H1 (cell line): Measurements from ENCODE around the gene MEX3D. TPM values are rescaled to one million over a fixed set of nuclear protein-coding genes. Genes with fewer than 3 reads are reported as not detected.
"Not testable (repeated sequence)": the region's sequence is repeated elsewhere in the genome, so short reads cannot be mapped to it uniquely, and the experiment has no call there.

Experiments used
- CTCF ChIA-PET: fragments of 300-600 bp; sonication (Branson Sonifier 250); formaldehyde crosslinking; loops from one replicate; lab custom pipeline; 2021; ENCODE audit not compliant: partially characterized antibody; lab: Charles Lee
- POLR2A ChIA-PET: fragments of 300-600 bp; sonication (Branson Sonifier 250); formaldehyde crosslinking; loops from one replicate; lab custom pipeline; 2021; ENCODE audit warnings: inconsistent platforms; ENCODE audit not compliant: partially characterized antibody; lab: Charles Lee
- DNase-seq, 2 experiments: peaks; one replicate each; pipeline versions ENCODE4 v3.0.0 to v3.0.0-alpha.2; 2010 to 2022; ENCODE audit warnings: low spot score in 2 of 2, low read depth in 1 of 2, mixed read lengths in 1 of 2
- FAIRE-seq: peaks from 2 replicates; lab custom pipeline; 2011; peaks lifted over from hg19 to GRCh38; lab: Jason Lieb, UNC
- H2AFZ ChIP-seq: 2 replicates; pipeline ENCODE4 v1.8.1; 2012; ENCODE audit warnings: low read length, inconsistent platforms
- H2AK5ac ChIP-seq: 2 replicates; pipeline ENCODE4 v1.6.1; 2013; ENCODE audit warnings: low read depth, low read length
- H2BK120ac ChIP-seq: replicated peaks from 2 replicates; pipeline ENCODE3; 2013; ENCODE audit warnings: low read depth, low read length, inconsistent platforms
- H2BK12ac ChIP-seq: 2 replicates; pipeline ENCODE4 v1.6.1; 2013; ENCODE audit warnings: low read depth, low read length
- H2BK15ac ChIP-seq: 2 replicates; pipeline ENCODE4 v1.6.1; 2013; ENCODE audit warnings: low read length
- H2BK20ac ChIP-seq: 2 replicates; pipeline ENCODE4 v1.6.1; 2013; ENCODE audit warnings: low read length
- H2BK5ac ChIP-seq: 2 replicates; pipeline ENCODE4 v1.6.1; 2013; ENCODE audit warnings: low read depth, low read length
- H3K14ac ChIP-seq: 2 replicates; pipeline ENCODE4 v1.6.1; 2013; ENCODE audit warnings: inconsistent platforms; ENCODE audit not compliant: insufficient read length
- H3K18ac ChIP-seq: 2 replicates; pipeline ENCODE4 v1.6.1; 2013; ENCODE audit warnings: low read length; ENCODE audit errors: extremely low read depth
- H3K23ac ChIP-seq: 2 replicates; pipeline ENCODE4 v1.6.1; 2013; ENCODE audit warnings: inconsistent platforms; ENCODE audit not compliant: insufficient read length
- H3K23me2 ChIP-seq: 2 replicates; pipeline ENCODE4 v1.6.1; 2013; ENCODE audit warnings: low read depth, low read length
- H3K27ac ChIP-seq: 2 replicates; pipeline ENCODE4 v1.6.1; 2011; ENCODE audit warnings: low read depth, low read length, inconsistent platforms
- H3K27me3 ChIP-seq, 4 experiments: replicated peaks in 1 of 4; 1 replicate in 1 of 4; 2 replicates in 3 of 4; pipeline versions ENCODE4 v1.6.1 to v1.8.1; 2011 to 2013; ENCODE audit warnings: low read length in 3 of 4, mild to moderate bottlenecking in 3 of 4, inconsistent platforms in 2 of 4, mixed read lengths in 2 of 4, moderate library complexity in 1 of 4; ENCODE audit not compliant: control insufficient read depth in 3 of 4, insufficient read depth in 3 of 4; ENCODE audit errors: extremely low read depth in 1 of 4
- H3K36me3 ChIP-seq, 4 experiments: 2 replicates each; pipeline versions ENCODE4 v1.6.1 to v1.8.1; 2011 to 2013; ENCODE audit warnings: mild to moderate bottlenecking in 4 of 4, low read length in 3 of 4, moderate library complexity in 2 of 4, control low read depth in 1 of 4, inconsistent platforms in 1 of 4; ENCODE audit not compliant: insufficient read depth in 4 of 4, control insufficient read depth in 2 of 4
- H3K4ac ChIP-seq: replicated peaks from 2 replicates; pipeline ENCODE3; 2013; ENCODE audit warnings: low read length, low read depth, mixed read lengths, inconsistent platforms; ENCODE audit not compliant: insufficient read length
- H3K4me1 ChIP-seq, 4 experiments: replicated peaks in 1 of 4; 1 replicate in 1 of 4; 2 replicates in 3 of 4; pipeline versions ENCODE4 v1.6.1 to v1.8.1; 2011 to 2013; ENCODE audit warnings: low read length in 3 of 4, inconsistent platforms in 2 of 4, mixed read lengths in 1 of 4; ENCODE audit not compliant: insufficient read depth in 4 of 4, control insufficient read depth in 3 of 4
- H3K4me2 ChIP-seq, 2 experiments: 2 replicates each; pipeline versions ENCODE4 v1.6.1 to v1.8.1; 2011 to 2013; ENCODE audit warnings: low read depth in 2 of 2, low read length in 2 of 2, control low read depth in 1 of 2, inconsistent platforms in 1 of 2, mild to moderate bottlenecking in 1 of 2; ENCODE audit not compliant: insufficient read depth in 1 of 2
- H3K4me3 ChIP-seq, 4 experiments: fragments of 200-600, 300-600 bp in 1 of 4; sonication (generic), shearing (Covaris generic), sonication (Bioruptor Twin) in 1 of 4; 2 replicates each; pipeline versions ENCODE4 v1.5.1 to v1.8.1; 2011 to 2016; ENCODE audit warnings: low read length in 4 of 4, low read depth in 3 of 4, control low read depth in 2 of 4, inconsistent platforms in 2 of 4, mild to moderate bottlenecking in 2 of 4, mixed read lengths in 1 of 4, moderate library complexity in 1 of 4; ENCODE audit not compliant: insufficient read depth in 2 of 4; ENCODE audit errors: extremely low read depth in 1 of 4
- H3K56ac ChIP-seq: replicated peaks from 2 replicates; pipeline ENCODE3; 2013; ENCODE audit warnings: low read depth, mild to moderate bottlenecking, mixed read lengths, low read length, inconsistent platforms; ENCODE audit not compliant: insufficient read length
- H3K79me1 ChIP-seq: 2 replicates; pipeline ENCODE4 v1.6.1; 2013; ENCODE audit warnings: low read depth, low read length, control low read depth
- H3K79me2 ChIP-seq, 2 experiments: 2 replicates each; pipeline versions ENCODE4 v1.6.1 to v1.8.1; 2012 to 2013; ENCODE audit warnings: low read length in 2 of 2, mild to moderate bottlenecking in 2 of 2, inconsistent platforms in 1 of 2; ENCODE audit not compliant: insufficient read depth in 2 of 2, control insufficient read depth in 1 of 2
- H3K9ac ChIP-seq, 4 experiments: replicated peaks in 1 of 4; 1 replicate in 1 of 4; 2 replicates in 3 of 4; pipeline versions ENCODE4 v1.6.1 to v1.8.1; 2011 to 2013; ENCODE audit warnings: low read depth in 3 of 4, low read length in 3 of 4, control low read depth in 2 of 4, mild to moderate bottlenecking in 2 of 4, moderate library complexity in 2 of 4, inconsistent platforms in 1 of 4; ENCODE audit errors: extremely low read depth in 1 of 4
- H3K9me3 ChIP-seq, 2 experiments: 2 replicates each; pipeline versions ENCODE4 v1.6.1 to v1.8.1; 2012 to 2013; ENCODE audit warnings: mild to moderate bottlenecking in 2 of 2, moderate library complexity in 2 of 2, control low read depth in 1 of 2, inconsistent platforms in 1 of 2, low read depth in 1 of 2, low read length in 1 of 2, mixed read lengths in 1 of 2; ENCODE audit not compliant: insufficient read depth in 2 of 2
- H4K20me1 ChIP-seq, 2 experiments: replicated peaks in 1 of 2; 2 replicates each; pipeline versions ENCODE3 to v1.8.1; 2011 to 2013; ENCODE audit warnings: inconsistent platforms in 2 of 2, low read length in 2 of 2, mild to moderate bottlenecking in 1 of 2; ENCODE audit not compliant: insufficient read depth in 2 of 2, control insufficient read depth in 1 of 2
- H4K5ac ChIP-seq: 2 replicates; pipeline ENCODE4 v1.6.1; 2013; ENCODE audit warnings: low read length, low read depth, mixed read lengths, inconsistent platforms; ENCODE audit not compliant: insufficient read length
- H4K8ac ChIP-seq: 2 replicates; pipeline ENCODE4 v1.8.0; 2013; ENCODE audit warnings: mild to moderate bottlenecking, moderate library complexity, low read length, inconsistent platforms; ENCODE audit not compliant: insufficient read depth; ENCODE audit errors: extremely low read depth
- H4K91ac ChIP-seq: replicated peaks from 2 replicates; pipeline ENCODE3; 2013; ENCODE audit warnings: low read length, mixed read lengths, inconsistent platforms; ENCODE audit not compliant: insufficient read length
- CHD2 ChIP-seq: IDR thresholded peaks from 2 replicates; pipeline ENCODE4 v1.6.1; 2012; ENCODE audit warnings: low read length, improper control_type of control experiment
- WGBS, 2 experiments: shearing (Covaris generic) in 1 of 2; methylation state at CpG; one replicate each; pipeline versions ENCODE4 v1.1.6 to v1.1.7; 2013 to 2015; ENCODE audit warnings: low lambda C conversion rate in 2 of 2, mixed read lengths in 2 of 2, inconsistent platforms in 1 of 2, low coverage in 1 of 2, missing lambda C conversion rate in 1 of 2; ENCODE audit not compliant: insufficient replicate concordance in 2 of 2, insufficient coverage in 1 of 2, insufficient read length in 1 of 2; ENCODE audit errors: extremely low coverage in 1 of 2, missing lambda C conversion rate in 1 of 2; 5-methylcytosine and 5-hydroxymethylcytosine counted together
- polyA plus RNA-seq, 7 experiments: library from polyadenylated mRNA; depleted of rRNA in 3 of 7; stranded (reverse) in 5 of 7; unstranded in 2 of 7; fragments of >200 nt in 5 of 7; fragments of 200-250 nt in 2 of 7; gene quantifications; 1 replicate in 5 of 7; 2 replicates in 1 of 7; 4 replicates in 1 of 7; pipeline versions ENCODE4 v1.2.1 to v1.2.3, GENCODE V29; 2011 to 2013; ENCODE audit warnings: missing spikeins in 2 of 7, mixed read lengths in 2 of 7
- total RNA-seq: library from RNA; stranded (reverse); fragmentation: NEBNext Ultra II Directional; extraction: Animal tissue kit (Norgen Biotek cat#: 25700); gene quantifications from 2 replicates; pipeline ENCODE4 v1.2.1, GENCODE V29; 2021

MEX3D gene
- total and polyA plus RNA-seq, 2 of the 8 experiments (the other 6 are each of a cell fraction or from before 2014, with no cell fraction given): 20.8 to 78.8 TPM

GRCh38 chr19:1540365-1540925, 27.7 kb downstream of the MEX3D start (continued):
- TF ChIP-seq CHD2: no peak

GRCh38 chr19:1539749-1540148, 28.4 kb downstream of the MEX3D start:
- H3K79me1 ChIP-seq, H2AFZ ChIP-seq, H2BK15ac ChIP-seq, POLR2A ChIA-PET, CTCF ChIA-PET, FAIRE-seq, H3K9ac ChIP-seq, H3K27me3 ChIP-seq, H3K9me3 ChIP-seq, H3K36me3 ChIP-seq, H3K4me1 ChIP-seq, H2BK5ac ChIP-seq, H2BK12ac ChIP-seq, H3K23me2 ChIP-seq, H3K4me3 ChIP-seq, H2BK120ac ChIP-seq, H3K4me2 ChIP-seq, H3K27ac ChIP-seq, H4K20me1 ChIP-seq, H3K56ac ChIP-seq, H3K14ac ChIP-seq, H4K5ac ChIP-seq, H2BK20ac ChIP-seq, H4K8ac ChIP-seq, H4K91ac ChIP-seq, H3K18ac ChIP-seq, H2AK5ac ChIP-seq, H3K23ac ChIP-seq, H3K4ac ChIP-seq, H3K79me2 ChIP-seq, DNase-seq: not testable (repeated sequence)
- 97% methylated on average over 11 of the region's 11 CpGs; no CpG with 5 or more reads in 1 of the 2 experiments for WGBS, 2 experiments
